ENCODE data around the gene CAPZA1.
A peak's percentile ranks its signal among the peaks of the same experiment; 100 is the strongest.
"Not testable (repeated sequence)": the region's sequence is repeated elsewhere in the genome, so short reads cannot be mapped to it uniquely, and the experiment has no call there.

CAPZA1 gene

GRCh38 chr1:112618114-112618720 lies 1.4 kb upstream of the CAPZA1 start:
- no peaks in the 10 kb centered on the region for H3K9me3 ChIP-seq (ENCODE audit: insufficient read depth, low read length)
- H3K4me3 ChIP-seq (ENCODE audit: insufficient read length, low read depth), result peak overlapping the region; percentile 96
- H3K27me3 ChIP-seq (ENCODE audit: insufficient read depth, insufficient read length), result no peaks in the 10 kb centered on the region
- peak overlapping the region; percentile 99 for H3K9ac ChIP-seq (ENCODE audit: insufficient read length, low read depth)
- H3K4me1 ChIP-seq (ENCODE audit: insufficient read depth, insufficient read length), result no peaks in the 10 kb centered on the region
- peaks cover 44% of the 10 kb centered on the region for H3K36me3 ChIP-seq (ENCODE audit: insufficient read depth, insufficient read length, low read length)
- TF ChIP-seq ZNF274 (IDR thresholded peaks at IDR 0.05; ENCODE audit: low read depth, low read length) (no peak), SUZ12 (IDR thresholded peaks at IDR 0.05; ENCODE audit: extremely low read depth, insufficient read depth, insufficient read length) (no peak), YY1 (IDR thresholded peaks at IDR 0.05; ENCODE audit: insufficient read depth, insufficient read length) (no peak)
- no peak for DNase-seq (ENCODE audit: low read depth, low spot score)

DNA sequence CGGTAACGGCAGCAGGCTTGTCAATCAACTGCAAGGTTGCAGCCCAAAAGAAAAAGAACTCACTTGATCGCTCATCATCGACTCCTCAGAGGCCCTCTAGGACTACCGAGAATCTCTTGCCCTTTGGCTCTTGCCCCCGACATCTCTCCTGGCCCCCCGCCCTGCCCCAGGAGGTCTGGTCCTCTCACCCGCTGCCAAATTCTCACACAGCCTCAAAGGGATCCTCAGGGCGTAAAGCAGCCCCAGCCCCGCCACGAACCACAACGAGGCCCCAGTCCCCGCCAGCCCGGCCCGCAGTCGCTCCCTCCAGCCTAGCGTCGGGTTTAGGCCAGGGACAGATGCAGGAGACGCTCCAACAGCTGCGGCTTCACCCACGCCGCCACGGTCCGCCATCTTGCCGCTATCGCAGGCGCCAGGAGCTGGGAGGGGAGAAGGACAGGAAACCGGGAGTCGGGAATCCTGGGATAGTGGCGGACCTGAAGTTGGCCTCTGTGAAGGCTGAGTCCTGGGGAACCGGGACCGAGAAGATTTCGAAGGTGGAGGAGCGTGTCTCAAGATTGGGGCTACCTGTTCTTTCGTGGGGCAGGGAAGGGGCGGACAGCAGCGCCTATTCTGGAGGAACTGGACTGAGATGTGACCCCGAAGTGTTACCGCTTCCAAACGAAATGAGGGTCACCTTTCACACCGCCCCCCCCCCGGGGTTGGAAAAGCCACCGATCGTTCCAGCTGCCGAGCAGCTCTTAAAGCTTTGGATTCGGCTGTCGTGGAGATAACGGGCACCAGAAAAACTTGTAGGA lies 713 bp upstream of the CAPZA1 start, which contains the start of gene ST7L:
TSS of gene ST7L (minus strand) at position 421 of the 797 bp plus-strand sequence. CDS start at position 393, 28 bp downstream.
- Histone ChIP-seq H3K9me3 (ENCODE audit: insufficient read depth, low read length) (no peaks in the 10 kb centered on the region), H3K36me3 (ENCODE audit: insufficient read depth, insufficient read length, low read length) (peaks cover 39% of the 10 kb centered on the region), H3K4me3 (ENCODE audit: insufficient read length, low read depth) (peak within 1 kb of the TSS; percentile 96), H3K9ac (ENCODE audit: insufficient read length, low read depth) (peak within 1 kb of the TSS; percentile 99), H3K27me3 (ENCODE audit: insufficient read depth, insufficient read length) (no peaks in the 10 kb centered on the region), H3K4me1 (ENCODE audit: insufficient read depth, insufficient read length) (no peaks in the 10 kb centered on the region)
- peak; percentile 51 for DNase-seq (ENCODE audit: low read depth, low spot score)
- TF ChIP-seq YY1 (IDR thresholded peaks at IDR 0.05; ENCODE audit: insufficient read depth, insufficient read length) (peak; percentile 85), ZNF274 (IDR thresholded peaks at IDR 0.05; ENCODE audit: low read depth, low read length) (no peak), SUZ12 (IDR thresholded peaks at IDR 0.05; ENCODE audit: extremely low read depth, insufficient read depth, insufficient read length) (no peak)

DNA sequence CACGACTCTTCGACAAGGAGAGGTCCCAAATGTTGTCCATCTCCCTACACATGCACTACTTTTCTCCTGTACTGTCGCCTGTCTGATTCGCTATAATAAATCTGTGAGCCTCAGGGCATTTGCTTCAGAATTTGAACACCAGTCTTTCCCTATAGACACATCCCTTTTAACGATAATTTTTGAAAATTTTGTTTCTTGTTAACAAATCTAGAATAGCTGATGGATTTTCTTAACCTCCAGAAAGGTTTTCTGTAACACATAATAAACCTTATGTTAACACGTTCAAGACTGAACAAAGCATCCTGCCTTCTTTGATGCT lies 704 bp downstream of the CAPZA1 start:
- Histone ChIP-seq H3K9me3 (ENCODE audit: insufficient read depth, low read length) (no peaks in the 10 kb centered on the region), H3K27me3 (ENCODE audit: insufficient read depth, insufficient read length) (no peaks in the 10 kb centered on the region), H3K4me3 (ENCODE audit: insufficient read length, low read depth) (peak overlapping the region; percentile 96), H3K9ac (ENCODE audit: insufficient read length, low read depth) (peak overlapping the region; percentile 99), H3K36me3 (ENCODE audit: insufficient read depth, insufficient read length, low read length) (peaks cover 34% of the 10 kb centered on the region), H3K4me1 (ENCODE audit: insufficient read depth, insufficient read length) (no peaks in the 10 kb centered on the region)
- no peak for TF ChIP-seq ZNF274 (IDR thresholded peaks at IDR 0.05; ENCODE audit: low read depth, low read length)
- TF ChIP-seq SUZ12 (IDR thresholded peaks at IDR 0.05; ENCODE audit: extremely low read depth, insufficient read depth, insufficient read length), result no peak
- TF ChIP-seq YY1 (IDR thresholded peaks at IDR 0.05; ENCODE audit: insufficient read depth, insufficient read length), result no peak
- DNase-seq (ENCODE audit: low read depth, low spot score), result no peak

GRCh38 chr1:112624493-112624892 lies 4.9 kb downstream of the CAPZA1 start:
- H3K4me3 ChIP-seq (ENCODE audit: insufficient read length, low read depth); H3K4me1 ChIP-seq (ENCODE audit: insufficient read depth, insufficient read length); H3K9ac ChIP-seq (ENCODE audit: insufficient read length, low read depth); H3K27me3 ChIP-seq (ENCODE audit: insufficient read depth, insufficient read length); H3K9me3 ChIP-seq (ENCODE audit: insufficient read depth, low read length); DNase-seq (ENCODE audit: low read depth, low spot score): not testable (repeated sequence)
- peaks cover 41% of the 10 kb centered on the region for H3K36me3 ChIP-seq (ENCODE audit: insufficient read depth, insufficient read length, low read length)

GRCh38 chr1:112625696-112626095 lies 6.1 kb downstream of the CAPZA1 start:
- DNase-seq (ENCODE audit: low read depth, low spot score), result no peak
- Histone ChIP-seq H3K36me3 (ENCODE audit: insufficient read depth, insufficient read length, low read length) (peaks cover 45% of the 10 kb centered on the region), H3K27me3 (ENCODE audit: insufficient read depth, insufficient read length) (no peaks in the 10 kb centered on the region), H3K9me3 (ENCODE audit: insufficient read depth, low read length) (no peaks in the 10 kb centered on the region), H3K4me3 (ENCODE audit: insufficient read length, low read depth) (no peak overlapping the region), H3K4me1 (ENCODE audit: insufficient read depth, insufficient read length) (no peaks in the 10 kb centered on the region), H3K9ac (ENCODE audit: insufficient read length, low read depth) (no peak overlapping the region)
- TF ChIP-seq YY1 (IDR thresholded peaks at IDR 0.05; ENCODE audit: insufficient read depth, insufficient read length) (no peak), SUZ12 (IDR thresholded peaks at IDR 0.05; ENCODE audit: extremely low read depth, insufficient read depth, insufficient read length) (no peak), ZNF274 (IDR thresholded peaks at IDR 0.05; ENCODE audit: low read depth, low read length) (no peak)

DNA sequence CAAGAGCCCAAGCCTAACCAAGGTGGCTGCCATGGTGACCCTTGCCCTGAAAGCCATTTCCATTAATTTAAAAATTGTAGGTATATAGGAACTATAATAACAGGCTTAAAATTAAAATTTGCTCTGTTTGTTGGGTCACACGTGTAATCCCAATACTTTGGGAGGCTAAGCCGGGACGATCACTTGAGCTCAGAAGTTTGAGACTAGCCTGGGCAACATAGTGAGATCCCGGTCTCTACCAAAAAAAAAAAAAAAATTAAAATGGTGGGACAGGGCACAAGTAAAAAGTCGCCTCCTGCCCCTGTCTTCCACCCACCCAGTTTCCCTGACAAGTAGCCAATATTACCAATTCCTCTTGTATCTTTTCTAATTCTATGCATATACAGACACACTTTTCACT lies 6.6 kb downstream of the CAPZA1 start:
- Histone ChIP-seq H3K4me1 (ENCODE audit: insufficient read depth, insufficient read length) (no peaks in the 10 kb centered on the region), H3K4me3 (ENCODE audit: insufficient read length, low read depth) (no peak overlapping the region), H3K36me3 (ENCODE audit: insufficient read depth, insufficient read length, low read length) (peaks cover 47% of the 10 kb centered on the region), H3K9me3 (ENCODE audit: insufficient read depth, low read length) (no peaks in the 10 kb centered on the region), H3K9ac (ENCODE audit: insufficient read length, low read depth) (no peak overlapping the region), H3K27me3 (ENCODE audit: insufficient read depth, insufficient read length) (no peaks in the 10 kb centered on the region)
- TF ChIP-seq YY1 (IDR thresholded peaks at IDR 0.05; ENCODE audit: insufficient read depth, insufficient read length) (no peak), SUZ12 (IDR thresholded peaks at IDR 0.05; ENCODE audit: extremely low read depth, insufficient read depth, insufficient read length) (no peak), ZNF274 (IDR thresholded peaks at IDR 0.05; ENCODE audit: low read depth, low read length) (no peak)
- no peak for DNase-seq (ENCODE audit: low read depth, low spot score)

GRCh38 chr1:112626887-112627286 lies 7.3 kb downstream of the CAPZA1 start:
- H3K4me1 ChIP-seq (ENCODE audit: insufficient read depth, insufficient read length), result no peaks in the 10 kb centered on the region
- H3K27me3 ChIP-seq (ENCODE audit: insufficient read depth, insufficient read length), result no peaks in the 10 kb centered on the region
- no peak for TF ChIP-seq SUZ12 (IDR thresholded peaks at IDR 0.05; ENCODE audit: extremely low read depth, insufficient read depth, insufficient read length)
- no peak for TF ChIP-seq ZNF274 (IDR thresholded peaks at IDR 0.05; ENCODE audit: low read depth, low read length)
- TF ChIP-seq YY1 (IDR thresholded peaks at IDR 0.05; ENCODE audit: insufficient read depth, insufficient read length), result no peak
- no peaks in the 10 kb centered on the region for H3K9me3 ChIP-seq (ENCODE audit: insufficient read depth, low read length)
- H3K4me3 ChIP-seq (ENCODE audit: insufficient read length, low read depth), result no peak overlapping the region
- DNase-seq (ENCODE audit: low read depth, low spot score), result no peak
- peaks cover 46% of the 10 kb centered on the region for H3K36me3 ChIP-seq (ENCODE audit: insufficient read depth, insufficient read length, low read length)
- H3K9ac ChIP-seq (ENCODE audit: insufficient read length, low read depth), result no peak overlapping the region
